GM21447 (cell line): Measurements from ENCODE around the gene SRRD.

Experiments
- ATAC-seq: cut with Tn5 transposase; IDR thresholded peaks from one replicate; pipeline ENCODE4 v1.9.1; 2021; ENCODE audit not compliant: unreplicated experiment

The SRRD gene

DNA sequence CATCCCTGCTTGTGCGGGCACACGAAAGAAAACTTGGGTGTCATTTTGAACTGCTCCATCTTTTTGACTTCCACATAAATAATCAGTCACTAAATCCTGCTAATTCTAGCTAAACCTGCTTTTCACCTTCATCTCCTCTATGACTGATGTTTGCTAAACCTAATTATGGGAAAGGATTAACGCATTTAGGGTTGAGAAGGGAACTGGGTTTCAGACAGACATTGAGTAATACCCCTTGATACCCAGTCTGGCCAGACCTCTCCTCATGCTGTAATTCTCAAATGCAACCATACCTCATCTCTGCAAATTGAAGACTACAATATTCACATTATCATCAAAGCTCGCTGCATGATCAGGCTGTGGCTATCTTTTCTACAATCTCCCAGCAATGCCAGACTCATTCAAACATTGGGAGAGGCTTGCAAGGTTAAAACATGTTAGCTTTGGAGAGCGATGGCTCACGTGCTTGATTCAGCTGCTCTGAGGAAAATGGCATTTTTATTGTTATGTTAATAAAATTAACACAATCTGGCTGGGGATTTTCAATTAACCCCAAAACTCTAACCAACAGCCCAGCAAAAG lies 2.5 kb upstream of the SRRD start:
- ATAC-seq = no peak

DNA sequence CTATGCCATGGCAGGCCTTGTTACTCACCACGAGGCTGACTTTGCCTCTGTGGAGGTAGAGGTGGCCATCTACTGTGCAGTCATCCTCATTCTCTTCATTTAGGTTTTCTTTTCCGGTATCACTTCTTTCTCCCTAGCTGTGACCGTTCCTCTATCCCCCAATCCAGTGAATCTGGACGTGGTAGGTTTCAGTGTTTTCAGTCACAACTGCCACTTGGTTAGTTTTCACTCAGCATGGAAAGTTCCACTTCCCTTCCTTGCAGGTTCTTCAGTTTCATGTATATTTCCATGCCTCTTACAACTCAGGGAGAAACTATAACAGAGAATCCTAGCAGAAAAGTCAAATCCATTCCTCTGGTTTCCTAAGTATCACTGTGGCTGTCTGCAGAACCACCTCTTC lies 2.0 kb upstream of the SRRD start:
- no peak for ATAC-seq

DNA sequence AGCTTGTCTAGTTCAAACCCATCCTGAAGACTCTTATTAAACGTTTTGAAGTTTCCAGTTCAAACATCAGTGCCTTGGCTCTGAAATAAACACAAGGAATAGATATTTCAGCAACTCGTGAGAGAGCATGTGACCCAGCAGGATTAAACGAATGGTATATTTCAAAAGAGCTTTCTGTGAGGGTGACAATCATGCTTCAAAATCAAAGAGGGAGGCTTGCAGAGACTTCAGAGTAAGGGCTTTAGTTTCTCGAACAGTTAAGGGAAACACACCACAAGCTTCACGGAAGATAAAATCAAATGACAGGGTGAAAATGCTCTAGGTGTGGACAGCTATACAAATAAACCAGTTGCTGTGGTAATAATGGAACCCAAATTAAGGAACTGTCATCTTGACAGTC lies 1.5 kb upstream of the SRRD start:
- no peak for ATAC-seq

DNA sequence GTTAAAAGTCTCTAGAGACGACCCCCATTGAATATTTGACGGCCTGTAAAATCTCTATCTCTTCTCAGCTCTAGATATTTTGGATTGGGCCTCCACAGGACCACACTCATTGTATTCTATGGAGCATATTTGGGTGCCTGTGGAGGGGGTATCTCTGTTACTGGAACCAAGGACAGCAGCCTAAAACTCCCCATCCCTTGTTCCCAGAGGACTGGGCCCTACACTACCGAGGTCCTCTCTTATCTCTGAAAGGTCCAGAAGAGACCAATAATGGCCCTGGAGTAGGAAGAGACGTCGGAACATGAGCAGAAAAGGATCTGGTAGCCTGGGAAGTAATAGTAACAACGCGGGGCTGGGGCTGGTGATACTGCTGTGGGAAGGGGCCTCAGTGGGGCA lies 636 bp upstream of the SRRD start:
- ATAC-seq = no peak

DNA sequence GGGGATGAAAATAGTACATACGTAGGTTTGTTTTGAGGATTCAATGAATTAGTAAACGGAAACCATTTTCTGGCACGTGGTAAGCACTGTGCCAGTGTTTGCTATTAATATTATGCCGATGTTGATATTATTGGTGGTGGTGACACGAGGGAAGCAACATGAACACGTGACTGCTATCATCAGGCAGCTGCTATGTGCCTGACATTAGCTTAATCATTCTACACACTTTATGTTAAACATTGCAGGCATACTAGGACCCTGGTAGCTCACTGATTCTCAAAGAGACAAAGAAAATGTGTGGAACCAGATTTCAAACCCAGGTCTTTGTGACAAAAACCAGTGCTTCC lies 656 bp downstream of the SRRD start:
- ATAC-seq = no peak

DNA sequence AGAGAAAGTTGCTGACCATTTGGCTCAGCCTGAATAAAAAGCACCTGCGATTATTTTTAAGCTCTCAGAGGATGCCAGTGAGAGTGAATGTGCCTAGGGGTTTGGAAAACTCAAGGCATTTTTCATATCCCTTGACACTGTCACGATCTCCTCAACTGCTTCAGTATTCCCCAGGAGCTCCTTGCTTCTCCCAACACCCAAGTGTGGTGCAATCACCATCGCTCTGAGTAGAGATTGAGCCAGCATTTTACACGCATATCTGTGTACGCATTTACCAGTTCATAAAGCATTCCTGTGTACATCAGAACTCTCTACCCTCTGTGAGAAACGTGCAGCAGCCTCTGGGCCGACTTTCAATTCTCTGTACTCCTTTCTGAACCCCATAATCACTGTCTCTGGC lies 1.3 kb downstream of the SRRD start:
- no peak for ATAC-seq

DNA sequence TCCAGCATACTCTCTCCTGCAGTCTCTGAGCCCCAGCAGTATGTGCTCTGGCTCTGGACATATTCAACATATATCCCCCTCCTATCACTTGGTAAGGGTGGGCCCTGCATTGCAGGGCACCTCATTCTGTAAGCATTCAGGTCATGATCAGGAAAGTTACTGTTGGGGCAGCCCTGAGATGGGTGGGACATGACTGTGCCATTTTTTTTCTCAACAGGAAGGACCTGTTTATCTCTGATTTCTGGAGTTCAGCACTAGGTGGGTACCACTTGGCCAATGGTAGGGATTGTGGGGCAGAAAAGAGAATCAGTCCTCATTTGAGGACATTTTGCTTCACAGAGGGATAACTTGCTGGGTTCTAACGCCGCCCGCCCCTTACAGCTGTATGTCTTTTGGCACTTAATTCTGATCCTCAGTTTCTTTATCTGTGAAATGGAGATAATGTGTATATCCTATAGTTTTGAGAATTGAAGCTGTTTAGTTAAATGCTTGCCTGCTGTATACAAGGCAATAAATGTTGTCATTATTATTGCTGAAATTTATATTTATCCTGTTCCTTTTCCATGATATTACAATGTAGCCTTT lies 2.2 kb downstream of the SRRD start:
- no peak for ATAC-seq

DNA sequence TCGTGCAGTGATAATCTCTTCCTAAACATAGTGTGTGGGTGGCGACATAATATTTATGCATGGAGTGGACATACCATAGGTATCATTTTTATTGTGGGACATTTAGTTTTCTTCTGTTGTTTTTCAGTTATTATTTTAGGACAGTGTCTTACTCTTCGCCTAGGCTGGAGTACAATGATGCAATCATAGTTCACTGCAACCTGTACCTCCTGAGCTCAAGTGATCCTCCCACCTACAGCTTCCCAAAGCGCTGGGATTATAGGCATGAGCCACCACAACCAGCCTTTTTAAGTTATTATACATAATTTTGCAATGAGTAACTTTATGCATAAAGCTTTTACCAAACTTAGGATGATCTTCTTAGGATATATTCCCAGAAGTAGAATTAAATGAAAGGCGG lies 2.7 kb downstream of the SRRD start:
- ATAC-seq = no peak

DNA sequence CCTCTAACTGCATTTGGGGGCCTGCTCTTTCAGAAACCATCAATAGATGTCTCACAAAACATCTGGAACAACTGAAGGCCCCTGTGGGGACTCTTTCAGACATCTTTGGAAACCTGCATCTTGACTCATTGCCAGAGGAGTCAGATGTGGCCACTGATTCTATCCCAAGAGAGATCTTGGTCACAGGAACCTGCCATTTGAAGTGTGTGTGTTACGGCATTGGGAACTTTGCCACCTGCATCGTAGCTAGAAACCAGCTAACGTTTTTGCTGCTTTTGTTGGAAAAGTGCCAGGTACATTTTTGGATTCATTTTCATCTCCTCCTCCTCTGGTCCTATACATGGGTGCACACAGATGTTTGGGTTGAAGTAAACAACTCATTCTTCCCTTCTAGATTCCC lies 4.3 kb downstream of the SRRD start:
- no peak for ATAC-seq

DNA sequence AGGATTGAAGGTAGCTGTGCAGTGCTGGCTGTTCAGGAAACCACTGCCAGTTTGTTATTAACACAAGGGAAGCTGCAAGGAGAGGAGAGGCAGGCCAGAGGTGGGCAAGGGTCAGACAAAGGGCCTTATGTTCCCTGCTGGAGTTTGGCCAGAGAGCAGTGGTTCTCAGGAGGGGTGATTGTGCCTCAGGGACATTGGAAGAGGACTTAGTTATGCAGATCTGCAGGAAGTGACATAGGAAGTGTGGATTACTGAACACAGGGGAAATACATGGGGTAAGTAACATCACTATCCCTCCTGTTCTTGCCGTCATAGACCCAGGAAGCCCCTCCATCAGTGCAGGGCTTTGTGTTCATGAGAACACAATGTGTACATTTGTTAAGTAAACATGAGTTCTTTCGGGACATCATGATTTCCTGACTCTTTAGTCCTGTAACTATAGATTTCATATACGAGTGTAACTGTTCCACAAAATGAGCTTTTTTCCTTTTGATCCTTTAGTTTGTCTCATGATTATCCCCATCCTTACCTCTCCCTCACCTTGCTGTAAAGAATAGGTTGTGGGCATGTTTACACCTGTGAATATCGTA lies 5.9 kb downstream of the SRRD start:
- ATAC-seq = no peak

DNA sequence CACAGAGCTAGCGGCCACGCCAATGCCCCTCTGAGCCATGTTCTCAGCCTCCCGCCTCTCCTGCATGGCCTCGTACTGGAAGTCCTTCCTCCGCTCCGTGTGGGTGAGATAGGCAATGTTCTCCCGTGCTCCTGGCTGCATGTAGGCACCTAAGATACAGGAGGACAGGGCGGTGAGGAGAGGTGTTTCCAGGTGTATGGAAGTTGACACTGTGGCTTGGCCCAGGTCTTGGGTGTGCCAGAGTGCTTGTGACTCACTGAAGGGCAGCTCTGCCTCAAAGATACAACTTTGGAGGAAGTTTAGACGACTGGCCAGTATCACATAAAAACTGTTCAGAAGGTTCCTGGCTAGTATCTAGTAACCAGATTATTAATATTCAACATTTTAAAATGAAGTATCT lies 8.5 kb downstream of the SRRD start:
- no peak for ATAC-seq

DNA sequence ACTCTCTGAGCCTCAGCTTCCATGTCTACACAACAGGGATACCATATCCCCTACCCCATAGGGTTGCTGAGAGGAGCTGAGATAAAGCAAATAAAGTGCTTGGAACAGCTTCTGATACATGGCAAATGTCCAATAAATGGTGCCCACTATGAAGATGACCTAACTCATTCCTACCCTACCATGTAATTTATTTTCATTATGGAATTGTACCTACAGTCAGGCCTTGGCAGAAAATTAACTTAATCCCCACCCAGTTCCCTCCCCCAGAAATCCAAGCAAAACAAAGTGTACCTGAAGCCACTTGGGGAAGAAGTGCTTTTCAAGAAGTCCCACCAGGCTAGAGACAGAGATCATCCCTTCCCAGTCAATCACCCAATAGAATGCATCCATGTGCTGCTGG lies 10.8 kb downstream of the SRRD start:
- no peak for ATAC-seq

DNA sequence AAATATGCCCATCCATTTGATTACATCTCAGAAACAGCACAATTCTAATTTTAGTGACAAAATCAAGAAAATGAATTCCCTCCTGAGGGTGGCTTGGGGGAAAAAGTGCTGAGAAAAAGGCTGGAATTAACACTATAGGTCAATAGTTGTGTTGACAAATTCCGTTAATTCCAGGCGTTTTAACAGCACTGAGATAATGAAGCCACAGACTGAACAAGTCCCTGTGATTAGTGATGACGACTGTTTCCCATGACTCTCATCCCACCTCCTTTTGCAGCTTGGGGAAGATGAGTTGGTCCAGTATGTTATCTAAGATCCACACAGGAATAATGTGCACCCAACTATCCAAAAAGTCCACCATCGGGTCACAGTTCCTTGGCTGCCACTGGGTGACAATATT lies 12.8 kb downstream of the SRRD start:
- ATAC-seq = no peak

DNA sequence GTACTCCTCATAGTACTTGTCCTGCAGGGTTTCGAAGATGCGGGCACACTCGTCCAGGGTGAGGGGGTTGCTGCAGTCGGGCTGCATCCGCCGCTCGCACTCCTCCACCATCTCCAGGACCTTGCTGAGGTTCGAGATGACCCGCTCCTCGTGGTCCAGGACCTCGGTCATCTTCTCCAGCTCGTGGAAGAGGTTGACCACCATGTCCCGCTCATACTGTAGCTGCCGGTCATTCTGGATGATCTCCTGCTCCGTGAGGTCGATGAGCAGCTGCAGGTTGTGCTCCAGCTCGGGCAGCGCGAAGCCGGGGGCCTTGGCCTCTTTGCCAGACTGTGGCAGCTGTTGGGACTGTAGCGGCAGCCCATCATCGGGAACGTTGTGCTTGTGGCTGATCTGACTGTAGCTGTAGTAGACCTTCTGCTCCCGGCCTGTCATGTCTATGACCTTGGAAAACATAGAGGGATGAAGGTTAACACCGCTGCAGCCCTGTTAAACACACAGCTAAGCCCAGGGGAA lies 15.6 kb downstream of the SRRD start:
- ATAC-seq = no peak

DNA sequence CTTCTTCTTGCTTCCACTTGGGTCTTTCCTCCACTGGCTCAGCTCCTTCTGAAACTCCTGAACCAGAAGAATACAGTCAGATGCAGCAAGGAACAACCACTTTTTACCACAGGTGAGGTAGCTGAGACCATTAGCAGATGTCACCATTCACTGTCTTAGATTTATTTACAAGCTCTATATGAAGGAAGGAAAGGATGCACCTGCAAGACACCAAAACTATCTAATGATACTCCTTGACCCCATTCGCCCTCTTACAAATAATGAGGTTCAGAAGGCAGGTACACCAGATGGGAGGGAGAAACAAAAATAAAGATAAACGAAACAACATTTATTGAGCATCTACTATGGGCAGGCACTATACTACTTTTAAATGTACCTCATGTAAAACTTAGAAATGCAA lies 18.3 kb downstream of the SRRD start:
- ATAC-seq = no peak

DNA sequence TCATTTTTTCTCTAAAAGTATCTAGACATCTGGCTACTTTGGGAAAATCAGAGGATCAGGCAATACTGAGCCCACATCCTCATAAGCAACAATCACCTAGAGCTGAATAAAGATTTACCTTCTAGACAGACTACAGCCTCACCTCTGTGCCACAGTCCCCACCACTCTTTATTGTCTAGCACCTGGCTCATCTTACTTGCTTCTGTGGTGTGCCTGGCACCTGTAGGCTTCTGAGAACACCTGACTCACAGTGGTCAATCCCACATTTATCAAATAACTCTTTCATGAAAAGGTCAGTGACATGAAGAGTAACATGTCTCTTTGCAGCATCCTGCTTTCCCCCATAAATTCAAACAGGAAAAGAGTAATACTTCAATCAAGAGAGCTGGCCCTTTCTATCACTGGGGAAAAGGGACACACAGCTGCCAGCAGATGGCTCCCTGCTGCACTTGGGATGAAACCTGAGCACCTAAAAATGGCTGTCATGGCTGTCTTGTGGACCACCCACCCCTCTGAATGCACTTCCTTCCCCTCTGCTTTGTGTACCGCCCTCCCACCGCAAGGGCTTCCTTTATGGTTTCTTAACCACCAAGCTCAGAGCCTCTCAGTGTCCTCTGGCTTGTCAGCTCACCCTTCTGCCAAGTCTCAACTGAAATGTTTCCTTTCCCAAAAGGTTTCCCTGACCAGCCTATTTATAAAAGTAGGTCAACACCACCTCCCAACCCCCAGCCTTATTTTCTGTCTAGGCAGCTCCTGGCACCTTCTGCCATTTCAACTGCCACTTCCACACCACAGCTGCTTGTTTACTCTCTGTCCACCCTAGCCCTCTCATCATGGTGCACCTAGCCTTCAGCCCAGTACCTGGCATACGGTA lies 19.2 kb downstream of the SRRD start:
- ATAC-seq = no peak

DNA sequence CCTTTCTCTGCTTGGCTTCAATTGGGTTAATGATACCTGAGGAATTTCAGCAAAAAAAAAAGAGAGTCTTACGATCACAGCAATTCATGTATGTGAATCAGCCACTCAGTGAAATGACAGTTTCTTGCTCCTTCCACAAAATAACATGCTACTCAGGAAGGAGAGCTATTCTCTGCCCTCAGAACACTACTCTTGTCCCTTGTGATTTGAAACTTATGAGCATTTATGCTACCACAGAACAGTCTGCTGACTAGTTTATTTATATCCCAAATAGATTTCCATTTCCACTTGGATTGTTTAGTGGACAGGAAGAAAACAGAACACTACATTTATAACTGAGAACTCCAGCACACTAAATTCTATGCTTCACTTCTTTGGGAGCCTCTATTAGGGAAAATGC lies 20.1 kb downstream of the SRRD start:
- no peak for ATAC-seq

DNA sequence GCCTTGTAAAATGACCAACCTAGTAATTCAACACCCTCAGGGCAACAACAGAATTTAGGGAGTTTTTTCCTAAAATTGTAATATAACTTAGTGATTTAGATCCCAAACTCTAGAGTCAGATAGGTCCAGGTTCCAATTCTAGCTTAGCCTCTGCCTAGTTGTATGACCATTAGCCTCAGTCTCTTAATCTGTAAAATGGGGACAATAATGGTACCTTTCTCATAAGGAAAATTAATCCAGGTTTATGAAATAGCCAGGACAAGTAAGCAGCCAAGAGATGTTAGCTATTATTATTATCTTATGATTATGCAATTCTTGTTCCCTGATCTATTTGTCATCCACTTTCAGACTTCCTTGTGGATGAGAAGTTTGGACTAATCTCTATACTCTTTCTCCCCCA lies 24.5 kb downstream of the SRRD start:
- ATAC-seq = no peak

DNA sequence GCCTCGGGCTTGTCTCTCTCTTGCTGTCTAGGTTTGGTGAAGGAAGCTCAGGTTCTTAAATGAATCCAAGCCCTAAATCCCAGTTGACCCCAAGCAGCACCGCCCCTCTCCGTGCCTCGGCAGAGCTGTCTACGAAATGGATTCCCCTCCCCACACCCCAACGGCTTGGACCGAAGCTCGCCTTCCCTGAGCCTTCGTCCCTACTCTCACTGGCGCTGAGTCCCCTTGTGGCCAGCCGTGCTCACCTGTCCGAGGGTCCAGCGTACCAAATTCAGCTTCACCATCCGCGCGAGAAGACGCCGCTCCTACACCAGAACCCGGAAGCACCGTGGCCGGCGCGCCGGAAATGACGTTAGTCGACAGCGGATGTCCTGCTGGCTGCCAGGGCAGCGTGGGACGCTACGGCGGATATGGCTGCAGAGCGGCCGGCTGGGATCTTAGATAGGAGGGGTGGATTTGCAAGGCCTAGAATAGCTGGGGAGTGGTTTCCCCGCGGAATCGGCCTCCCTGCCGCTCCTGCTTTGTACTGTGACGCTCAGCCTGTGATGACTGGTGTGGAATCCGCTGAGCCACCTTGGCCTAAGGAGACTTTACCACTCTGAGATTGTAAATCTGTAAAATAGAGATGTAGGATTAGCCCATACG lies 28.6 kb downstream of the SRRD start, which contains the start of gene TFIP11:
TFIP11 (minus strand) TSS at position 325 of the 645 bp plus-strand sequence. CDS start 2,201 bp downstream, outside the sequence.
- ATAC-seq = peak; percentile 92

DNA sequence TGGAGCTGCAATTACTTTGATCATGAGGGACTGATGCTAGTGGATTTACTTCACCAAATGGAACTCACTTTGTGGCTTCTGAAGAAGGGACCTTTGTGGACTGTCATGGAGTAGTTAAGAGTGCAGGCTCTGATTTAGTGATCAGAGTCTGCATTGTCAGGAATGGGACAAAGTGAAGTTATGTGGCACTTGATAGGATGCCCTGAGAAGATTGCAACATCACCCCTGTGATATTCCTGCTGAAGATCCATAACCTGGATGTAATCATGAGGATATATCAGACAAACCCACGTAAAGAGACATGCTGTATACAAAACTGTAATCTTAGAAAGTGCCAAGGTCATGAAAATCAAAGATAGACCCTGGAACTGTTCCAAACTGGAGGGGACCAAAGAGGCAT lies 30.2 kb downstream of the SRRD start:
- ATAC-seq = no peak

DNA sequence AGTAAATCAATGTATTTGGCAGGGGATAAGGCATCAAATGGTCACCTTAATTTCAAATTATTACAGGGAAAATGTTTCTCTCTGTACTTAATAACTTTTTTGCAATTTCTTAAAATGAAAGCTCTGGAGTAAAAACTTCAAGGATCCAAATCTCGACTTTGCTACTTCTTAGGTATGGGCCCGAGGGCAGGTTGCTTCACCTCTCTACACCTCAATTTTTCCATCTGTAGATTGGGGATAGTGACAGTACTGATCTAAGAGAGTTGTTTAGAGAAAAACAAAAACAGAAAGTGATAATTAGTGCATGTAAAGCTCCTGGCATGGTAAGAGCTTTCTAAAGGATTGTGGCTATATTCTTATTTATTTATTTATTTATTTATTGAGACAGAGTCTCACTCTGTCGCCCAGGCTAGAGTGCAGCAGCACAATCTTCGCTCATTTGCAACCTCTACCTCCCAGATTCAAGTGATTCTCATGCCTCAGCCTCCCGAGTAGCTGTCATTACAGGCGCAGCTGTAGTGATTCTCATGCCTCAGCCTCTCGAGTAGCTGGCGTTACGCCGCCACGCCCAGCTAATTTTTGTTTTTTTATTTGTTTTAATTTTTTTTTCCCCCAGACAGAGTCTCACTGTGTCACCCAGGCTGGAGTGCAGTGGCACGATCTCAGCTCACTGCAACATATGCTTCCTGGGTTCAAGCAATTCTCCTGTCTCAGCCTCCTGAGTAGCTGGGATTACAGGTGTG lies 30.9 kb downstream of the SRRD start:
- ATAC-seq = no peak
